Measurements from ENCODE around the gene PYGB.

- TF ChIP-seq, protein P1, sequence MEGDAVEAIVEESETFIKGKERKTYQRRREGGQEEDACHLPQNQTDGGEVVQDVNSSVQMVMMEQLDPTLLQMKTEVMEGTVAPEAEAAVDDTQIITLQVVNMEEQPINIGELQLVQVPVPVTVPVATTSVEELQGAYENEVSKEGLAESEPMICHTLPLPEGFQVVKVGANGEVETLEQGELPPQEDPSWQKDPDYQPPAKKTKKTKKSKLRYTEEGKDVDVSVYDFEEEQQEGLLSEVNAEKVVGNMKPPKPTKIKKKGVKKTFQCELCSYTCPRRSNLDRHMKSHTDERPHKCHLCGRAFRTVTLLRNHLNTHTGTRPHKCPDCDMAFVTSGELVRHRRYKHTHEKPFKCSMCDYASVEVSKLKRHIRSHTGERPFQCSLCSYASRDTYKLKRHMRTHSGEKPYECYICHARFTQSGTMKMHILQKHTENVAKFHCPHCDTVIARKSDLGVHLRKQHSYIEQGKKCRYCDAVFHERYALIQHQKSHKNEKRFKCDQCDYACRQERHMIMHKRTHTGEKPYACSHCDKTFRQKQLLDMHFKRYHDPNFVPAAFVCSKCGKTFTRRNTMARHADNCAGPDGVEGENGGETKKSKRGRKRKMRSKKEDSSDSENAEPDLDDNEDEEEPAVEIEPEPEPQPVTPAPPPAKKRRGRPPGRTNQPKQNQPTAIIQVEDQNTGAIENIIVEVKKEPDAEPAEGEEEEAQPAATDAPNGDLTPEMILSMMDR (tag by site-specific recombination; IDR thresholded peaks at IDR 0.05) = peak; percentile 41; the same call in 1 of the 2 replicates
- no peak for TF ChIP-seq ZNF76 (tag by site-specific recombination; IDR thresholded peaks at IDR 0.05; ENCODE audit: borderline replicate concordance, low read depth)
- TF ChIP-seq ZNF510 (tag by site-specific recombination; IDR thresholded peaks at IDR 0.05; ENCODE audit: insufficient replicate concordance) = no peak
- no peak for TF ChIP-seq TCF7L2 (IDR thresholded peaks at IDR 0.05; ENCODE audit: borderline replicate concordance, low read depth, low read length)
- no peak for TF ChIP-seq SP2 (tag by site-specific recombination; IDR thresholded peaks at IDR 0.05)
- TF ChIP-seq ZNF768 (tag by site-specific recombination; IDR thresholded peaks at IDR 0.05) = no peak
- no peak for TF ChIP-seq ZNF335 (tag by site-specific recombination; conservative IDR thresholded peaks at IDR 0.05)
- no peak for TF ChIP-seq ZNF274 (IDR thresholded peaks at IDR 0.05; ENCODE audit: low read length)
- TF ChIP-seq ZNF274 (tag by site-specific recombination; IDR thresholded peaks at IDR 0.05; ENCODE audit: borderline replicate concordance) = no peak
- TF ChIP-seq ZNF174 (tag by site-specific recombination; IDR thresholded peaks at IDR 0.05) = no peak
These were observed 48.5 kb downstream of the PYGB start for GRCh38 chr20:25296094-25297093.
